GM23248 (cell line): Measurements from ENCODE around the gene CHST14. TPM values are rescaled to one million over a fixed set of nuclear protein-coding genes. Genes with fewer than 3 reads are reported as not detected.
A peak's percentile ranks its signal among the peaks of the same experiment; 100 is the strongest.

Experiments used
- DNase-seq: peaks from one replicate; pipeline ENCODE4 v3.0.0-alpha.2; 2015
- H2AFZ ChIP-seq: fragments of 200-600 bp; sonication (generic); 2 replicates; pipeline ENCODE4 v1.6.1; 2016; ENCODE audit warnings: antibody characterized with exemption
- H3F3A ChIP-seq: fragments of 200-600 bp; sonication (generic); 2 replicates; pipeline ENCODE4 v1.6.1; 2016; ENCODE audit warnings: mild to moderate bottlenecking, antibody characterized with exemption, mixed run types; ENCODE audit not compliant: insufficient read depth
- H3K27ac ChIP-seq: fragments of 200-600 bp; sonication (generic); 2 replicates; pipeline ENCODE4 v1.5.1; 2016; ENCODE audit warnings: mild to moderate bottlenecking
- H3K27me3 ChIP-seq: fragments of 200-600 bp; sonication (generic); replicated peaks from 2 replicates; pipeline ENCODE4 v1.6.1; 2016; ENCODE audit warnings: mild to moderate bottlenecking; ENCODE audit not compliant: insufficient read depth
- H3K36me3 ChIP-seq: fragments of 200-600 bp; sonication (generic); 2 replicates; pipeline ENCODE4 v1.6.1; 2016; ENCODE audit warnings: low read depth, mild to moderate bottlenecking
- H3K4me1 ChIP-seq: fragments of 200-600 bp; sonication (generic); 2 replicates; pipeline ENCODE4 v1.6.1; 2016; ENCODE audit warnings: mild to moderate bottlenecking; ENCODE audit not compliant: insufficient read depth
- H3K4me2 ChIP-seq: fragments of 200-600 bp; sonication (generic); one replicate; pipeline ENCODE4 v1.6.1; 2016; ENCODE audit warnings: mild to moderate bottlenecking; ENCODE audit not compliant: unreplicated experiment
- H3K4me3 ChIP-seq: fragments of 200-600 bp; sonication (generic); 2 replicates; pipeline ENCODE4 v1.5.1; 2016; ENCODE audit warnings: mild to moderate bottlenecking
- H3K79me2 ChIP-seq: fragments of 200-600 bp; sonication (generic); 2 replicates; pipeline ENCODE4 v1.6.1; 2016; ENCODE audit warnings: mild to moderate bottlenecking; ENCODE audit not compliant: insufficient read depth
- H3K9ac ChIP-seq: fragments of 200-600 bp; sonication (generic); 2 replicates; pipeline ENCODE4 v1.6.1; 2016; ENCODE audit warnings: mild to moderate bottlenecking
- H3K9me2 ChIP-seq: fragments of 200-600 bp; sonication (generic); 2 replicates; pipeline ENCODE4 v1.6.1; 2016; ENCODE audit warnings: mixed run types, mild to moderate bottlenecking, moderate library complexity; ENCODE audit not compliant: insufficient read depth
- H3K9me3 ChIP-seq: fragments of 200-600 bp; sonication (generic); one replicate; pipeline ENCODE4 v1.6.1; 2017; ENCODE audit warnings: low read depth
- H4K20me1 ChIP-seq: fragments of 200-600 bp; sonication (generic); 2 replicates; pipeline ENCODE4 v1.6.0; 2016; ENCODE audit not compliant: insufficient read depth
- EZH2 ChIP-seq: fragments of 200-600 bp; sonication (generic); IDR thresholded peaks from 2 replicates; pipeline ENCODE4 v1.6.1; 2018; ENCODE audit warnings: antibody characterized with exemption, mild to moderate bottlenecking; ENCODE audit not compliant: insufficient read depth, poor library complexity, severe bottlenecking
- EZH2phosphoT487 ChIP-seq: fragments of 200-600 bp; sonication (generic); IDR thresholded peaks from 2 replicates; pipeline ENCODE4 v1.6.1; 2018; ENCODE audit warnings: antibody characterized with exemption, moderate library complexity, mild to moderate bottlenecking, low read depth; ENCODE audit not compliant: insufficient read depth
- WGBS, 2 experiments: methylation state at CpG; one replicate each; pipeline ENCODE4 v1.1.6; 2015 to 2017; ENCODE audit warnings: low lambda C conversion rate in 2 of 2, low coverage in 1 of 2; ENCODE audit errors: missing lambda C conversion rate in 2 of 2; 5-methylcytosine and 5-hydroxymethylcytosine counted together
- in situ Hi-C: fragments of 300-500 bp; cut with MboI; formaldehyde crosslinking; loops from 2 replicates; pipeline ENCODE4 v1.15.0; 2020
- polyA plus RNA-seq: library from polyadenylated mRNA; unstranded; fragments of >200 nt; fragmentation: Nextera tagmentation; extraction: Ambion mirVana; gene quantifications from 2 replicates; pipeline ENCODE4 v1.2.1, GENCODE V29; 2016
- total RNA-seq: library from RNA; depleted of rRNA; stranded (reverse); fragments of >200 nt; shearing (Covaris generic); gene quantifications from 2 replicates; pipeline ENCODE4 v1.2.3, GENCODE V29; 2014

The CHST14 gene
- total and polyA plus RNA-seq, 2 experiments from 2014 or later, result 18.7 to 26.6 TPM

- Histone ChIP-seq H3K4me3 (no peak overlapping the region), H3K4me2 (no peak overlapping the region), H3K9me2 (no peaks in the 10 kb centered on the region), H3K4me1 (0 out of 2 replicates have a peak, but pooled peaks cover 4% of the 10 kb centered on the region), H4K20me1 (no peaks in the 10 kb centered on the region), H3K9ac (no peak overlapping the region), H3K27ac (no peak overlapping the region), H3K27me3 (no peaks in the 10 kb centered on the region), H3F3A (peaks cover 20% of the 10 kb centered on the region; the same call in 1 of the 2 replicates), H3K36me3 (no peaks in the 10 kb centered on the region), H3K9me3 (no peaks in the 10 kb centered on the region), H2AFZ (no peak overlapping the region), H3K79me2 (no peaks in the 10 kb centered on the region)
- DNase-seq, result no peak
- TF ChIP-seq EZH2phosphoT487 (no peak), EZH2 (no peak)
- in situ Hi-C loops, result no loop called here
Measured at GRCh38 chr15:40467261-40467615, 3.5 kb upstream of the CHST14 start.

GRCh38 chr15:40468898-40469331 lies 1.9 kb upstream of the CHST14 start:
- H2AFZ ChIP-seq, result no peak overlapping the region
- H3K27ac ChIP-seq, result no peak overlapping the region
- no peaks in the 10 kb centered on the region for H3K9me3 ChIP-seq
- peaks cover 20% of the 10 kb centered on the region; the same call in 1 of the 2 replicates for H3F3A ChIP-seq
- TF ChIP-seq EZH2, result no peak
- no peak for TF ChIP-seq EZH2phosphoT487
- 0 out of 2 replicates have a peak, but pooled peaks cover 4% of the 10 kb centered on the region for H3K4me1 ChIP-seq
- no peaks in the 10 kb centered on the region for H3K36me3 ChIP-seq
- no peaks in the 10 kb centered on the region for H3K27me3 ChIP-seq
- H3K4me3 ChIP-seq, result no peak overlapping the region
- no peaks in the 10 kb centered on the region for H3K79me2 ChIP-seq
- in situ Hi-C loops, result no loop called here
- WGBS, 2 experiments, result 94 to 100% methylated on average over 3 to 4 of the region's 4 CpGs
- H4K20me1 ChIP-seq, result no peaks in the 10 kb centered on the region
- no peak overlapping the region for H3K9ac ChIP-seq
- no peaks in the 10 kb centered on the region for H3K9me2 ChIP-seq
- no peak for DNase-seq
- H3K4me2 ChIP-seq, result no peak overlapping the region

GRCh38 chr15:40469776-40470390 lies 901 bp upstream of the CHST14 start:
- Histone ChIP-seq H2AFZ (peak overlapping the region; percentile 52), H3K36me3 (no peaks in the 10 kb centered on the region), H3K4me1 (0 out of 2 replicates have a peak, but pooled peaks cover 4% of the 10 kb centered on the region), H3K27me3 (no peaks in the 10 kb centered on the region), H3K9me2 (no peaks in the 10 kb centered on the region), H3K4me2 (peak overlapping the region; percentile 53), H3K4me3 (no peak overlapping the region), H4K20me1 (no peaks in the 10 kb centered on the region), H3K9ac (peak overlapping the region; percentile 81), H3K9me3 (no peaks in the 10 kb centered on the region), H3K27ac (0 out of 2 replicates have a peak overlapping the region, but pooled peaks have one; percentile 33), H3F3A (peaks cover 20% of the 10 kb centered on the region; the same call in 1 of the 2 replicates), H3K79me2 (no peaks in the 10 kb centered on the region)
- peak; percentile 56 for DNase-seq
- 75 to 78% methylated on average over 7 of the region's 7 CpGs for WGBS, 2 experiments
- no peak for TF ChIP-seq EZH2phosphoT487
- no peak for TF ChIP-seq EZH2
- in situ Hi-C loops, result no loop called here

GRCh38 chr15:40471105-40471807 lies 472 bp downstream of the CHST14 start:
- WGBS, 2 experiments, result 2% methylated on average over 30 to 54 of the region's 60 CpGs
- Histone ChIP-seq H3K36me3 (no peaks in the 10 kb centered on the region), H3F3A (peaks cover 20% of the 10 kb centered on the region; the same call in 1 of the 2 replicates), H3K27me3 (no peaks in the 10 kb centered on the region), H3K9me2 (no peaks in the 10 kb centered on the region), H3K79me2 (no peaks in the 10 kb centered on the region), H3K4me1 (0 out of 2 replicates have a peak, but pooled peaks cover 4% of the 10 kb centered on the region), H4K20me1 (no peaks in the 10 kb centered on the region), H3K27ac (no peak overlapping the region), H3K9me3 (no peaks in the 10 kb centered on the region), H2AFZ (peak overlapping the region; percentile 73), H3K4me3 (peak overlapping the region; percentile 77), H3K9ac (peak overlapping the region; percentile 81), H3K4me2 (peak overlapping the region; percentile 72)
- in situ Hi-C loops, result no loop called here
- peak; percentile 43 for DNase-seq
- TF ChIP-seq EZH2 (no peak), EZH2phosphoT487 (no peak)
